Hepatocyte (in vitro differentiated cells): ENCODE data around the gene DENND1A. TPM values are rescaled to one million over a fixed set of nuclear protein-coding genes. Genes with fewer than 3 reads are reported as not detected.

ENCODE experiments used
- DNase-seq: peaks from one replicate; pipeline ENCODE4 v3.0.0-alpha.2; 2016; ENCODE audit warnings: low spot score
- H2AFZ ChIP-seq: fragments of 200-600 bp; sonication (generic); 2 replicates; pipeline ENCODE4 v1.6.0; 2016; ENCODE audit warnings: antibody characterized with exemption, mild to moderate bottlenecking
- H3K27ac ChIP-seq: fragments of 200-600 bp; sonication (generic); 2 replicates; pipeline ENCODE4 v1.5.1; 2016; ENCODE audit warnings: mild to moderate bottlenecking
- H3K27me3 ChIP-seq: fragments of 200-600 bp; sonication (generic); 2 replicates; pipeline ENCODE4 v1.6.1; 2016
- H3K36me3 ChIP-seq: fragments of 200-600 bp; sonication (generic); replicated peaks from 2 replicates; pipeline ENCODE4 v1.5.1; 2016; ENCODE audit warnings: low read depth; ENCODE audit not compliant: insufficient read depth
- H3K4me1 ChIP-seq: fragments of 200-600 bp; sonication (generic); 2 replicates; pipeline ENCODE4 v1.5.1; 2016; ENCODE audit warnings: mild to moderate bottlenecking, moderate library complexity; ENCODE audit not compliant: insufficient read depth
- H3K4me2 ChIP-seq: fragments of 200-600 bp; sonication (generic); 2 replicates; pipeline ENCODE4 v1.6.0; 2016
- H3K4me3 ChIP-seq: fragments of 200-600 bp; sonication (generic); 2 replicates; pipeline ENCODE4 v1.5.1; 2016; ENCODE audit warnings: mild to moderate bottlenecking
- H3K79me2 ChIP-seq: fragments of 200-600 bp; sonication (generic); 2 replicates; pipeline ENCODE4 v1.6.0; 2017; ENCODE audit warnings: mild to moderate bottlenecking
- H3K9me2 ChIP-seq: fragments of 200-600 bp; sonication (generic); replicated peaks from 2 replicates; pipeline ENCODE4 v1.6.0; 2017; ENCODE audit warnings: mild to moderate bottlenecking; ENCODE audit not compliant: insufficient read depth
- H3K9me3 ChIP-seq: fragments of 200-600 bp; sonication (generic); 2 replicates; pipeline ENCODE4 v1.5.1; 2016; ENCODE audit warnings: low read depth, mild to moderate bottlenecking
- H4K20me1 ChIP-seq: fragments of 200-600 bp; sonication (generic); 2 replicates; pipeline ENCODE4 v1.6.0; 2016; ENCODE audit warnings: mild to moderate bottlenecking; ENCODE audit not compliant: insufficient read depth, poor library complexity, severe bottlenecking
- CTCF ChIP-seq: fragments of 200-600 bp; sonication (generic); IDR thresholded peaks from 2 replicates; pipeline ENCODE4 v1.5.1; 2016; ENCODE audit warnings: antibody characterized with exemption, mild to moderate bottlenecking; ENCODE audit not compliant: poor library complexity
- EZH2 ChIP-seq: fragments of 200-600 bp; sonication (generic); IDR thresholded peaks from 2 replicates; pipeline ENCODE4 v1.6.1; 2016; ENCODE audit warnings: antibody characterized with exemption, mild to moderate bottlenecking, borderline replicate concordance
- EZH2phosphoT487 ChIP-seq: fragments of 200-600 bp; sonication (generic); IDR thresholded peaks from one replicate; pipeline ENCODE4 v1.6.1; 2018; ENCODE audit warnings: antibody characterized with exemption, mild to moderate bottlenecking, low read depth, moderate library complexity; ENCODE audit not compliant: unreplicated experiment, severe bottlenecking
- WGBS: methylation state at CpG from one replicate; pipeline ENCODE4 v1.1.6; 2016; ENCODE audit warnings: low lambda C conversion rate; ENCODE audit errors: missing lambda C conversion rate; 5-methylcytosine and 5-hydroxymethylcytosine counted together
- polyA plus RNA-seq: library from polyadenylated mRNA; unstranded; fragments of >200 nt; fragmentation: Nextera tagmentation; extraction: Ambion mirVana; gene quantifications from 2 replicates; pipeline ENCODE4 v1.2.1, GENCODE V29; 2016
- total RNA-seq: library from RNA; depleted of rRNA; stranded (reverse); fragments of >200 nt; gene quantifications from 2 replicates; pipeline ENCODE4 v1.2.3, GENCODE V29; 2014

DENND1A gene
- total and polyA plus RNA-seq, 2 experiments from 2014 or later: 24.0 to 28.9 TPM

- no peaks in the 10 kb centered on the region for H3K9me2 ChIP-seq
- H3K27me3 ChIP-seq: no peaks in the 10 kb centered on the region
- TF ChIP-seq CTCF (no peak), EZH2 (no peak), EZH2phosphoT487 (no peak)
- no peaks in the 10 kb centered on the region for H4K20me1 ChIP-seq
- H3K4me3 ChIP-seq: no peak overlapping the region
- H3K79me2 ChIP-seq: no peaks in the 10 kb centered on the region
- peak overlapping the region; percentile 60 for H3K4me2 ChIP-seq
- peaks cover 46% of the 10 kb centered on the region for H3K4me1 ChIP-seq
- H3K36me3 ChIP-seq: no peaks in the 10 kb centered on the region
- DNase-seq: no peak
- 31% methylated on average over 3 of the region's 3 CpGs for WGBS
- H3K27ac ChIP-seq: peak overlapping the region; percentile 83
- H3K9me3 ChIP-seq: no peaks in the 10 kb centered on the region
- no peak overlapping the region for H2AFZ ChIP-seq
Measured at GRCh38 chr9:123359546-123359945, 570.4 kb downstream of the DENND1A start.

- 63% methylated on average over 2 of the region's 2 CpGs for WGBS
- Histone ChIP-seq H3K4me2 (peak overlapping the region; percentile 60), H3K36me3 (no peaks in the 10 kb centered on the region), H3K79me2 (no peaks in the 10 kb centered on the region), H3K27me3 (no peaks in the 10 kb centered on the region), H3K9me3 (no peaks in the 10 kb centered on the region), H3K4me1 (peaks cover 45% of the 10 kb centered on the region), H3K4me3 (no peak overlapping the region), H2AFZ (no peak overlapping the region), H4K20me1 (no peaks in the 10 kb centered on the region), H3K9me2 (no peaks in the 10 kb centered on the region), H3K27ac (no peak overlapping the region)
- TF ChIP-seq CTCF: no peak
- TF ChIP-seq EZH2: no peak
- TF ChIP-seq EZH2phosphoT487: no peak
- DNase-seq: no peak
Measured at GRCh38 chr9:123359106-123359505, 570.8 kb downstream of the DENND1A start.

- H2AFZ ChIP-seq: no peak overlapping the region
- H3K4me1 ChIP-seq: peaks cover 42% of the 10 kb centered on the region
- H3K9me3 ChIP-seq: no peaks in the 10 kb centered on the region
- no peak overlapping the region for H3K27ac ChIP-seq
- H3K9me2 ChIP-seq: no peaks in the 10 kb centered on the region
- DNase-seq: no peak
- no peaks in the 10 kb centered on the region for H4K20me1 ChIP-seq
- H3K4me3 ChIP-seq: no peak overlapping the region
- no peak for TF ChIP-seq EZH2phosphoT487
- TF ChIP-seq EZH2: no peak
- no peak for TF ChIP-seq CTCF
- no peaks in the 10 kb centered on the region for H3K36me3 ChIP-seq
- no peaks in the 10 kb centered on the region for H3K27me3 ChIP-seq
- WGBS: 67% methylated on average over 10 of the region's 10 CpGs
- H3K79me2 ChIP-seq: no peaks in the 10 kb centered on the region
- no peak overlapping the region for H3K4me2 ChIP-seq
Measured at GRCh38 chr9:123358181-123358905, 571.6 kb downstream of the DENND1A start.

- H3K9me2 ChIP-seq: no peaks in the 10 kb centered on the region
- H3K4me1 ChIP-seq: peaks cover 42% of the 10 kb centered on the region
- H3K27me3 ChIP-seq: no peaks in the 10 kb centered on the region
- no peak overlapping the region for H2AFZ ChIP-seq
- H3K79me2 ChIP-seq: no peaks in the 10 kb centered on the region
- DNase-seq: no peak
- TF ChIP-seq CTCF: no peak
- TF ChIP-seq EZH2: no peak
- TF ChIP-seq EZH2phosphoT487: no peak
- no peak overlapping the region for H3K4me3 ChIP-seq
- H4K20me1 ChIP-seq: no peaks in the 10 kb centered on the region
- WGBS: 88% methylated on average over 2 of the region's 2 CpGs
- H3K27ac ChIP-seq: no peak overlapping the region
- H3K9me3 ChIP-seq: no peaks in the 10 kb centered on the region
- no peaks in the 10 kb centered on the region for H3K36me3 ChIP-seq
- peak overlapping the region; percentile 61 for H3K4me2 ChIP-seq
Measured at GRCh38 chr9:123357743-123358059, 572.2 kb downstream of the DENND1A start.
